HuH-7.5 (cell line): Measurements from ENCODE around the gene PRKCG.
"Not testable (repeated sequence)": the region's sequence is repeated elsewhere in the genome, so short reads cannot be mapped to it uniquely, and the experiment has no call there.

Source experiments
- DNase-seq: peaks from one replicate; pipeline ENCODE4 v3.0.0; 2011; ENCODE audit warnings: low spot score

Gene PRKCG

GRCh38 chr19:53881482-53882390, at the start of gene PRKCG:
Gene PRKCG, plus strand, starts transcription at chr19:53882197. Its CDS starts 298 bp downstream, at chr19:53882495.
- DNase-seq = peak; percentile 64

GRCh38 chr19:53832861-53833260, 49.1 kb upstream of the PRKCG start:
- not testable (repeated sequence) for DNase-seq

- not testable (repeated sequence) for DNase-seq
Observed at GRCh38 chr19:53838446-53838845, 43.6 kb upstream of the PRKCG start.

DNA sequence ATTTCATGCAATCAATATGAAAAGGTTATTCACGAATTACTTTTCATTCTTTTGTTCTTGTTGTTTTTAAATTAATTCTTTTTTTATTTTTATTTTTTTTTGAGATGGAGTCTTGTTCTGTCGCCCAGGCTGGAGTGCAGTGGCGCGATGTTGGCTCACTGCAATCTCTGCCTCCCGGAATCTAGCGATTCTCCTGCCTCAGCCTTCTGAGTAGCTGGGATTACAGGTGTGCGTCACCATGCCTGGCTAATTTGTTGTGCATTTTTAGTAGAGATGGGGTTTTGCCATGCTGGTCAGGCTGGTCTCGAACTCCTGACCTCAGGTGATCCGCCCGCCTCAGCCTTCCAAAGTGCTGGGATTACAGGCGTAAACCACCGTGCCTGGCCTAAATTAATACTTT, 41.8 kb upstream of the PRKCG start:
- DNase-seq = not testable (repeated sequence)

GRCh38 chr19:53840914-53841313, 41.1 kb upstream of the PRKCG start:
- DNase-seq = not testable (repeated sequence)

GRCh38 chr19:53844849-53845246, 37.1 kb upstream of the PRKCG start:
- no peak for DNase-seq

DNA sequence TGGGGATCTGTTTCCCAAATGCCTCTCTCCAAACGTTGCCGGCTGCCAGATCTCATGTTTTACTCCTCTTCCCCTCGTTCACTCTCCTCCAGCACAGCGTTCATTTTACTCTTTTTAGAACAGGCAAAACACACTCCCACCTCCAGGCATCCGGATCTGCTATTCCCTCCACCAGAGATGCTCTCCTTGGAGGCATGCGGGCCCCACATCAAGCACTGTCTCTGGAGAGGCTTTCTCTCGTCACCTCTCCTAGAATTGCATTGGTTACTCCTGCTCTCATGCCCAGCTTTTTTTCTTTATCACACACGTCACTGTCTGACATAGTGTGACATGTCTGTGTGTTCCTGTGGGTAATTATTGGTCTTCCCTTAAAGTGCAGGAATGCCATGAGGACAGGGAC, 34.4 kb upstream of the PRKCG start:
- DNase-seq = no peak

- DNase-seq = no peak
Observed at GRCh38 chr19:53849237-53849676, 32.7 kb upstream of the PRKCG start.

DNA sequence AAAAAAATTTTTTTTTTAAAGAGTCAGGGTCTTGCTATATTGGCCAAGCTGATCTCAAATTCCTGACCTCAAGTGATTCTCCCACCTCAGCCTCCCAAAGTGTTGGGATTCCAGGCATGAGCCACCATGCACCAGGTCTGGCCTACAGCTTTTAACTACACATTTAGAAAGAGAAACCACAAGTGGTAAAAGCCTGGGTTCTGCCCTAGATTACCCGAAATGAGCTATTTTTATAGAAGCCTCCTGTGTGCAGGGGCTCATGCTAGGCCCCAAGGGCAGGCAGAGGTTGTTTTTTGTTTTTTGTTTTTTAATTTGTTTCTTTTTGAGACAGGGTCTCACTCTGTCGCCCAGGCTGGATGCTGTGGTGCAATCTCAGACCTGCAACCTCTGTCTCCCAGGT, 28.3 kb upstream of the PRKCG start:
- DNase-seq = no peak

GRCh38 chr19:53864308-53864836, 17.6 kb upstream of the PRKCG start:
- peak; percentile 91 for DNase-seq

- DNase-seq = no peak
Observed at GRCh38 chr19:53865523-53865917, 16.5 kb upstream of the PRKCG start.

DNA sequence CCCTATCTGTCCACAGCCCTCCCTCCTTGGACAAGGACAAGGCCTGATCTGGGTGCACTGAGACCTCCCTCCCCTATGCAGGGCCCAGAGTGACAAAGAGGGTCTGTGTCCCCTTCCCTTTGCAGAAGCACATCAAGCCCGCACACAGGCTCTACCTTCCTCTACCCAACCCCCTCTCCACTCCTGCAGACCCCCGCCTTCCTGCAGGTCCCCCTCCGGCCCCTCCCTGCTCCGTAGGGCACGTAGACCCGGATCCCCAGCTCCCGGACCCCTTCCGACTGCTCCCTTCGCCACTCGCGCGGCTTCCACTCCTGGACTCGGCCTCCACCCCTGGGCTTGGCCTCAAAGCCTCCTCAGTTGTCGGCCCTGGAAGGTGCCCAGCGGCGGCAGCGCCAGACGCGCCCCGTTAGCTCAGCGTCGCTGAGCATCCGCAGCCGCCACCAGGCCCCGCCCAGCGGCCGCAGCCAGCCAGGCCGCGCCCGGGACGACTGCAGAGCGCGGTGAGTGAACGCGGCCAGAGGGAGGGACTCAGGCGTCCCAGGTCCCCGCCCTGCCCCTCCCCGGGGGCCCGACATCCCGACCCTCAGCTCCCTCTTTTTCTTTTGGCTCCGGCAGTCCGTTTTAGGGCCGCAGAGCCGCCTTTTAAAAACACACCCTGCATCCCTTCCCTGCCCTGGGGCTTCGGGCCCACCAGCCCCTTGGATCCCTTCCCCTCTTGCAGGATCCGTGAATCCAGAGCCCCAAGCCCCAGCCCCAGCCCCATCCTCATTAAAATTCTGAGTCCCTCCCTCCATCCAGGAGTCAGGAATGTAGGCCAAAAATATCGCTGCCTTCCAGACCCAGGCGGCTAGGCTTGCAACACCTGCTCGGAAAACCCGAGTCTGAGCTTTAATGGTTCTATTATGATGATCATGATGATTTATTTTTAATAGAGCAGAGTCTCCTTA, 15.8 kb upstream of the PRKCG start:
- peak; percentile 74 for DNase-seq

DNA sequence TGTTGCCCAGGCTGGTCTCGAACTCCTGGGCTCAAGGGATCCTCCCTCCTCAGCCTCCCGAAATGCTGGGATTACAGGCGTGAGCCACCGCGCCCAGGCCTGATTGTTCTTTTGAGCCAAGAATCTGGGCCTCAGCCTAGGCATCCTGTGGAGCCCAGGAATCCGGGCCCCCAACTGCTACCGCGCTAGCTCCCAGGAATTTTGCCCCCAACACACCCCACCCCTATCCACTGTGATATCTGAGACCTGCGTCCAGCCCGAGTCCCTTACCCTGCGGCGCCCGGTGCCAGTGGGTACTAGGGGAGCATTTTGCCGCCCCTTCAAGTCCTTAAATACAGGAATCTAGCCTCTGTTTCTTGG, 15.2 kb upstream of the PRKCG start:
- DNase-seq = no peak

DNA sequence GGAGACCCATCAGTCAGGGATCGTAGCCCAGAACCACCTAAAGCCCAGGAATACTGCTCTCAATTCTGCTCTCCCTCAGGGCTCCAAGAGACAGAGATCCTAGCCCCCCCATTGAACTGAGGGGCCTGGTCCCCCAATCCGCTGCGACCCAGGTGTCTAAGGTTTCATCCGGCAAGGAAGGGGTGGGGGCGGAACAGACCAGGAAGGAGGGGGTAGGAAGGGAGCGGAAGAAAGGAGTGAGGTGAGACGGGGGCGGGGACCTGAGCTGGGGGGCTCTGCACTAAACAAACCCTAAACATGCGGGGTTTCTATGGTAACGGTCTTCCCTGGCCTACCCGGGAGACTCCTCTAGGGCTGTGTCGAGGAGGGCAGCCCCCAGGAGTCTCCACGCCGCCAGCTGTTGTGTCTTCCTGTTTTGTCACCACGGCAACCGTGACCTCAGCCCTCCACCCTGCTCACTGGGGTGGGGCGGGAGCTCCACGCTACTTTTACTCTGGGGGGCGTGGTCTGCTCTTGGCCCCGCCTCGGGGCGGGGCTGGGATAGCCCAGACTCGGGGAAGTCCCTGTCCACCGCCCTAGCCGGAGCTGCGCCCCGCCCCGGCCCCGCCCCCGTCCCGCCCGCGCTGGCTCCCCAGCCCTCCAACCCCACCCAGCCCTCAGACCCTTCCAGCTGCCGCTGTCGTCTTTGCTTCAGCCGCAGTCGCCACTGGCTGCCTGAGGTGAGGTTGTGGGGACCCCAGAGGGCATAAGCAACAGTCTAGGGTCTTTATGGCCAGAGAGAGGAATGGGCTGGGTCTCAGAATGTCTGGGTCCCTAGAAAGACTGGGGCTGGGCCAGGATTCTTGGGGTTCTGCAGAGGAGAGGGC, 14.5 kb upstream of the PRKCG start, which contains the start of gene MYADM:
Gene MYADM (plus strand): TSS at position 659 of the 866 bp plus-strand sequence. CDS start 5,647 bp downstream, outside the sequence.
- DNase-seq = peak; percentile 96

DNA sequence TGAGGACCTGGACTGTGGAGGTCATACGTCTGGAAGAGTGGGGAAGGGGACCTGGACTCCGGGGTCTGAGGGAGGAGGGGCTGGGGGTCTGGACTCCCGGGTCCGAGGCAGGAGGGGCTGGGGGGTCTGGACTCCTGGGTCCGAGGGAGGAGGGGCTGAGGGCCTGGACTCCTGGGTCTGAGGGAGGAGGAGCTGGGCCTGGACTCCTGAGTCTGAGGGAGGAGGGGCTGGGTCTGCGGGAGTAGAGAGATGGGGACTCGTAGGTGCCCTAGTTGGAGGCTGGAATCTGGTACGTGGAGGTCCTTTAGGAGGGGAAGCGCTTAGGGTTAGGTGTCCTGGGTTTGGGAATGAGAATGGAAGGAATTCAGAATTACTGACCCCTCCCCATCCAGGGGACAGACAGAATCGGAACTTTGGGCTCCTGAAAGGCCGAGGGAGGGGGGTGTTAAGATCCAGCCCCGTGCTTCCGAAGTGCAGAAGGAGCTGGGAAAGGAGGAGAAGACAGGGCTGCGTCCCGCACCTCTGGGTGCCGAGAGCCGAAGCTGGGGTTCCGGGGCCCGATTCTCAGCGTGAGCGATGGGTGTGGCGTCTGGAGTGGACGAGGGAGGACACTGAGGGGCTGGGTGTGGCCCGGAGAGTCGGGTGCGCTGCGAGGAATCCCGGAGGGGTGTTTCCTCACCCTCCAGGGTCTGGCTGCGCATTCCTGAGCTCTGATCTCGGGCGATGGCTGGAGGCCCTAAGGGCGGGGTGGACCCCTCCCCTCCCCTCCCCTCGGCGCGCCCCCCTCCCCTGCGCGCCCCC, 13.7 kb upstream of the PRKCG start:
- DNase-seq = peak; percentile 78

GRCh38 chr19:53868892-53869804, 12.8 kb upstream of the PRKCG start:
- DNase-seq = peak; percentile 98

- DNase-seq = not testable (repeated sequence)
Observed at GRCh38 chr19:53869805-53870484, 12.1 kb upstream of the PRKCG start.

DNA sequence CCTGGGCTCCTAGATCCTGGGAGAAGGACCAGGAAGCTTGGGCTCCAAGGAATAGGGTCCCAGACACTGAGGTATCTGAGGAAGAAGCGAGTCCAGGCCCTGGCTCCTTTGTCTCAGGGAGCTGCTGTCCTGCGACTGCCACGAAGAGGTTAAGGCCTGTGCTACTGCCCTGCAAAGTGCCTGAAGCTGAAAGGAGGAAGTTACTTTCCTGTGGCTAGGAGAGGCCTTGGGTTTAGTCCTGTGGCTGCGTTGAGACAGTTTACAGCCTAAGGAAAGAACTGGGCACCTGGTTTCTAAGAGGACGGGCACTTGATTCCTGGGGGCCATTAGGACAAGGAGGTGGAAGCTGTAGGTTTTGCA, 11.5 kb upstream of the PRKCG start:
- DNase-seq = no peak

DNA sequence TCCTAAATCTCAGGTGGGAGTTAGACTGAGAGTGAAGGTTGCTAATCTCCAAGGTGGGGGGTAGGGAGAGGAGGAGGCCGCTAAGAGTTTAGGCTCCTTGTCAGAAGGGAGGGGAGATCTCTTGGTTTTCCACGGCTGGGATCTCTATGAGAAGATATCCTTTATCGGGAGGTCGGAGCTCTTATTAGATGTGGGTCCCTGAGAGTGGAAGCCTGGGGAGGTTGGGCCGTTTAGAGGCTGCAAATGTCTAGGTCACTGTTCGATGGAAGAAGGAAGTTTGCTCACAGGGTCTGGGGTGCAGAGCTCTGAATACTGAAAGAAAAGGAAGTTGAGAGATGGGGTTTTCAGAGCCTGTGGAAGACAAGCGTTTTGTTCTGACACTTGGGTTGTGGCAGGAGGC, 10.5 kb upstream of the PRKCG start:
- no peak for DNase-seq
